AG20443 (cell line): Measurements from ENCODE around the gene COL23A1.

Source experiments
- DNase-seq: peaks from one replicate; pipeline ENCODE4 v3.0.0; 2012; ENCODE audit warnings: low spot score, mixed read lengths

The COL23A1 gene

DNA sequence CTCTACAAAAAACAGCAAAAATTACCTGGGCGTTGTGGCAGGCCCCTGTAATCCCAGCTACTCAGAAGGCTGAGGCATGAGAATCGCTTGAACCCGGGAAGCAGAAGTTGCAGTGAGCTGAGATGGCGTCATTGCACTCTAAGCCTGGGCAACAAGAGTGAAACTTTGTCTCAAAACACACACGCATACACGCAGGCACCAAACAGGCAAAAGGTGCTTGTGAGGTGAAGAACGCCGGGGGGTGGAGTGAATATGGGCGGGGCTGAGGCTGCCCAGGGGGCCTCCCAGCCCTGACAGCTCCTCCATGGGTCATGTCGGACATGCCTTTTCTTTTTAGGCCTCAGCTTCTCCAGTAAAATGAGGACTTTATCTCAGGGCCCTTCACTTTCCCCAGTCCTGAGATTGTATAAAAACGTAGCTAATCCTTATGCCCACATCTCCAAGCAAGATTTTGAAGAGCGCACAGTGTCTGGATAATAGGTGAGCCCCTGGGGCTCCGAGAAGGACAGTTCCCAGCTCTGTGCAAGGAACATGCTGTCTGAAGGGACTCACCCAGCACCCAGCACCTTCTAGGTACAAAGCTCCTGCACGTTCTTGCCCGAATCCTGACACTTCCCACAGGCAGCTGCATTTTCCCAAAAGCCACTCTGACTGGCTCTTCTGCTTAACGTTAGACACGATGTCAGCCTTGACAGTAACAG is 168.3 kb downstream of the COL23A1 start:
- no peak for DNase-seq

- no peak for DNase-seq
Measured at GRCh38 chr5:178421128-178421527, 169.1 kb downstream of the COL23A1 start.

GRCh38 chr5:178420354-178420781 is 169.8 kb downstream of the COL23A1 start:
- no peak for DNase-seq

GRCh38 chr5:178419651-178420050 is 170.5 kb downstream of the COL23A1 start:
- DNase-seq: no peak

DNA sequence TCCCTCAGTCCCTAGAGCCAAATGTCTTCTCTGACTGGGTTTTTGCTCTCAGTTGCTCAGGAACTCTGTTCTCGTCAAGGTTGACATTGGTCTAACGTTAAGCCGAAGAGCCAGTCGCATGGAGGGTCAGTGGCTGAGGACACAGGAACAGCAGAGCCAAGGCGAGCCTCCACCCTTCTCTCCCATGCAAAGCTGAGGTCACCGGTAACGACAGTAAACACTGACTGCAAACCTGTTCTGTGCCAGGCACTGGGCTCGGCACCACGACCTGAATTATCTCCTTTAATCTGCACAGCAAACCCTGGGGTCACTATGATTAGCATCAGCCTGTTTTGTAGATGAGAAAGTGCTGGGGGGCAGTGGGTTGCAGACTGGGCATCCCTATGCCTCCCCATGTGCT is 171.0 kb downstream of the COL23A1 start:
- DNase-seq: no peak

DNA sequence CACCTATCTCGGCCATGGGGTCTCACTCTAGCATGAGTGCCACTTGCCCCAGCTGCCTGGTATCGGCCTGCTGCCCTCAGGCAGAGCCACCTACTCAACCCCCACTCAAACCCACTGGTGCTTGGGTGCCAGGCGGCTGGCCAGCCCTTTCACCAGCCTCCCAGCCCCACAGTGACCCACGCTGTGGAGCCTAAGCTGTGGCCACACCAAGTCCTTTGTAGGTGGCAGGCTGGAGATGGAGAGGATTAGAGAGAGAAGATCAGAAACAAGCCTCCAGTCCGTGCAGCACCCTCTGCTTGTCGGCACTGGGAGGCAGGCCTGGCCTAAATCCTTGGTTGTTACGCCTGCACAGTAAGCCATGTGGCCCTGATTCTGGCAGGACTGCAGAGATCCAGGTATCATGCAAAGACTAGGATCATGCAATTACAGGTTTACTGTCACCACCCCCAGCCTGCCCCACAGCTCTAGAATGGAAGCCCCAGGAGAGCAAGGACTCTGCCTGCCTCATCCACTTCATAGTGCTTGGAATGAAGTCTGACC is 171.7 kb downstream of the COL23A1 start:
- DNase-seq: no peak

DNA sequence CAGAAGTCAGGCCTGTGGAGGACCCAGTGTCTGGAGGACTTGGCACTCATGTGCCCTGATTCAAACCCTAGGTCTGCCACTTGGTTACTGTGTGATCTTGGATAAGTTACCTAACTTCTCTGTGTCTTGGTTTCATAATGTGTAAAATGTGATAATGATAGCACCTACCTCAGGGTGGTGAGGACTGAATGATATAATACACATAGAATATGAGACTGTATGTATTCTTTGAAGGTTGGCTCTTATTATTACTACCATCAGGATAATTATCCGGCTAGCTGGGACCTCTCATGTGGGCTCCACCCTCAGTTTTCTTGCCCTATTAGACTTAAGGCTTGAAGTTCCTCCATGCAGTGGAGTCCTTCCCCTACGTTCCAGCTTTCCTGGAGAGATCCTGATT is 172.2 kb downstream of the COL23A1 start:
- DNase-seq: no peak

GRCh38 chr5:178417391-178417811 is 172.8 kb downstream of the COL23A1 start:
- no peak for DNase-seq

- peak; percentile 64 for DNase-seq
Measured at GRCh38 chr5:178416919-178417318, 173.3 kb downstream of the COL23A1 start.

GRCh38 chr5:178416206-178416882 is 173.8 kb downstream of the COL23A1 start:
- DNase-seq: no peak

DNA sequence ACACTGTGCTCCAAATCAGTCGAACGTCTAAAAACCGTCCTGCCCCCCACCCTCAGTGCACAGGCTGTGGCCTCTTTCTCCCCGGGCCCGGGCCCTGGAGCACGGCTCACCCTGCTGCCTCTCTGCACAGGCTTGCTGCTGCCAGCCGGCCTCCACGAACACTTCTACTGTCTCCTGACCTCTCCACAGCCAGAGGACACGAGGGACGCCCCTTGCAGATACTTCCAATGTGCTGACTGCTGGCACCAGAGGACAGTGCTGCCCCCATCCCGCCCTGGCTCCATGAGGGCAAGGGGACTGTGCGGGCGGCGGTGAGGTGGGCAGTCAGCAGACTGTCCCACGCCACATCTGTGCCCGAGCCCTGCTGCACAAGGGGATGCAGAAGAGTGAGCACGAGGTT is 174.8 kb downstream of the COL23A1 start:
- no peak for DNase-seq

DNA sequence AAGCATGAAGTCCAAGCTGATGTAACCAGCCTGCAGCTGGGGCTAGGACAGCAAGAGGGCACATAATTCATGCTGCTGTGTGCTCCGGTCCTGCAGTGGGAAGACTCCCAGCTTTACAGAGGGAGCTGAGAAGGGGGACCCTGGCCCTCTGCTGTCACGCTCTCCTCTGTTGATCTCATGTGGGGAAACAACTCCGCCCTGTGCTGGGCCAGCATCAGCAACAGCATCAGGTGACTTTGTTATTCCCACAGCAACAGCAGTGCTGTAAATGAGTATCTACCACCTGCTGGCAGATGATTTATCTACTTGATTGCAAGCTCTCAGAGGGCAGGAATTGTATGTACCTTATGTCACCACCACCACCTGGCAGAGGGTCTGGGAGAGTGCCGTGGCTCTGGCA is 176.2 kb downstream of the COL23A1 start:
- DNase-seq: no peak

- DNase-seq: no peak
Measured at GRCh38 chr5:178411083-178411482, 179.1 kb downstream of the COL23A1 start.

GRCh38 chr5:178407646-178408045 is 182.5 kb downstream of the COL23A1 start:
- no peak for DNase-seq

- DNase-seq: no peak
Measured at GRCh38 chr5:178404987-178405386, 185.2 kb downstream of the COL23A1 start.

DNA sequence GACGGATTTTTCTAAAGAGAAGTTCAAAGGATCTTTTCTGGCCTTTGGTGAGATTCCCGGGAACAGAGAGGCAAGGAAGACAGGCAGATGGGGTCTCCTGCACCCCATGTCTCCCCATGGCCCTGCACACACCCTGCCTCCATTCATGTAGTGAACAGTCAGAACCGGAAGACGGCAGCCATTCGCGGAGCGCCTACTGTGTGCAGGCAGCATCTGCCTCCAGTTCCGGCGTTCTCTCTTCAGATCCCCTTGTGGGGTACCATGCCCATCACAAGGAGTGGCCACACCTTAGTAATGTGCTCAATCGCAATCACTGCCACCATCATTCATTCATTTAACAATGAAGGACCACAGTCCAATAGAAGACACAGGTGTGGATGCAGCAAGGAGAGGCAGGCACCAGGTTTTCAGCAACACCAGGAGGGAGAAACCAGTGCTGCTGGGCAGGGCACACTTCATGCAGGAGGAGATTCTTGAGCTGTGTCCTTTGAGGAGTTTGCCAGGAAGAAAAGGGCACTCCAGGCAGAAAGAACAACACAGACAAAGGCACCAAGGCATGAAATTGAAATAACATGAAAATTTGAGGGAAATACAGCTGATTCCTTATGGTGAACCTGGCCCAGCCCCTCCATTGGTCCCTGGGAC is 186.1 kb downstream of the COL23A1 start:
- DNase-seq: no peak

DNA sequence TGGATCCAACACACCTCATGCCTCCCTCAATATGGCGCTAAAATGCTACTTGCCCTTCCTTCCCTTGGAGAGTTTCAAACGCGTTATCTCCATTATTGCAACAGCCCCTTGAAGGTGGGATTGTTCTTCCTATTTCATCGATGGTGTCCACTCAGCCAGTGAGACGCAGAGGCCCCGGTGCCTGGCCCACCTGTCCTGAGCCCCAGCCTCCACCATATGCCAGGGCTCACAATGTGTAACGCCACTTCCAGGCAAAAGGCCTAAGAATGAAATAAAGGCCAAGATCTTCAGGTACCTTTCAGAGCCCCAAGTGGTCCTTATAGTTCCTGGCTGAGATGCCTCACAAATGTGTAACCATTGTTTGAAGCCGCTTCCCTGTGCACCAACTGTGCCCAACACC is 186.8 kb downstream of the COL23A1 start:
- DNase-seq: no peak

GRCh38 chr5:178399701-178400095 is 190.5 kb downstream of the COL23A1 start:
- DNase-seq: no peak

DNA sequence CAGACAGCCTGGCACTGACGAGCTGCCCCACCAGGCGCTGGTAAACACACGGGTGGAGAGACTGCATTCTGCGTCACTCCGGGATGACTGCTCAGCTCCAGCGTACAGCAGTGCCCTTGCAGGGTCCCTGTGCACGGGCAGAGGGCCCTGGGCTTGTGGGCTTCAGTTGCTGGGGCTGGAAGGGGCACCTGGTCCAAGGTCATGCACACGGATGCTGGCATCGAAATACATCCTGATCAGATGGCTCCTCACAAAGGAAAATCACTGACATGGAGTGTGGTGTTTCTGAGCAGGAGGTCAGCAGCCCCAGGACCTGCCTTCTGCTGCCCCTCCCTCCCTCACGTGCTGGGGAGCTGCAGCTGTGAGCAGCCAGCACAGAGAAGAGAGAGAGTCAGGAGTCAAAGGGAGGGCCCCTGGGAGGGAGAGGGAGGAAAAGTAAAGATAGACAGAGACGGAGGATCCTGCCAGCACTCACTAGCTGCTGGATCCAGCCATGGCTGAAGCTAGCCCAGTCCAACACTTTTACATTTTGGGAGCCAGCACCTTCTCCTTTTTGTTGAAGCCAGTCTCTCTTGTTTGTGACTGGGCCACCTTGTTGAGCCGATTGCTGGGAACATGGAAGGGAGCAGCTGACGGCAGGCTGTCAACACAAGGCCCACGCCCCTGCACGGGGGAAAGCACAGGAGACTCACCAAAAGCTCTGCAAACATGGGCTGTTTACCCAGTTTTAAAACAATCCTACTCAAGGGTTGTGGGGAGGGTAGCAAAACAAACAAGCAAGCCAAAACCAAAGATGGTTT is 191.1 kb downstream of the COL23A1 start:
- no peak for DNase-seq

- no peak for DNase-seq
Measured at GRCh38 chr5:178396796-178397720, 193.1 kb downstream of the COL23A1 start.

DNA sequence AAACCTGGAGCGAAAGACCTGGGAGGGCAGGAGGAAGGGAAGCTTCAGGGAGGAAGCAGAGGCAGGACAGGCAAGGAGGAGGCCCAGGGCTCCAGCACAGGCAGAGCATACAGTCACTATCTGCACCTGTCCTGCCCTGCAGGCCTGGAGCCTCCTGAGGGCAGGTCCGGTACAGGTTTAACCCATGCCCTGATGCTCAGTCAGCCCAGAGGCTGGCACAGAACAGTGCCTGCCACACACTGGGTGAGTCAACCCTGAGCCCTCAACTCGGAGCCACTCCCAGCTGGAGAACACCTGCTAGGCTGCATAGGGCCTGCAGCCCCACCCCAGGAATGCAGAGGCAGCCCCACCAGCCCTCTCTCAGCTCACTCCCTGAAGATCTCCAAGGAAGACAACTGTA is 196.1 kb downstream of the COL23A1 start:
- no peak for DNase-seq
